ENCODE data around the gene CCR6.

CCR6 gene

GRCh38 chr6:167095888-167096287, 27.0 kb upstream of the CCR6 start:
- Mint-ChIP-seq H3K9me3 (peaks cover 14% of the 10 kb centered on the region), H3K36me3 (ENCODE audit: low read depth) (no peaks in the 10 kb centered on the region), H3K4me3 (no peak overlapping the region), H3K27me3 (ENCODE audit: low read depth, poor library complexity) (peaks cover 3% of the 10 kb centered on the region), H3K4me1 (peaks cover 72% of the 10 kb centered on the region), H3K27ac (no peak overlapping the region)
- DNase-seq, result no peak
- no peak for TF ChIP-seq CTCF (IDR thresholded peaks at IDR 0.05)

- Mint-ChIP-seq H3K27me3 (ENCODE audit: low read depth, poor library complexity) (peaks cover 3% of the 10 kb centered on the region), H3K4me3 (no peak overlapping the region), H3K9me3 (peaks cover 14% of the 10 kb centered on the region), H3K27ac (no peak overlapping the region), H3K4me1 (peaks cover 76% of the 10 kb centered on the region), H3K36me3 (ENCODE audit: low read depth) (no peaks in the 10 kb centered on the region)
- TF ChIP-seq CTCF (IDR thresholded peaks at IDR 0.05), result no peak
- DNase-seq, result no peak
Observed at GRCh38 chr6:167096991-167097390, 25.9 kb upstream of the CCR6 start.

GRCh38 chr6:167097770-167098169, 25.1 kb upstream of the CCR6 start:
- Mint-ChIP-seq H3K9me3 (peaks cover 14% of the 10 kb centered on the region), H3K4me1 (peaks cover 76% of the 10 kb centered on the region), H3K27ac (no peak overlapping the region), H3K27me3 (ENCODE audit: low read depth, poor library complexity) (peaks cover 3% of the 10 kb centered on the region), H3K4me3 (no peak overlapping the region), H3K36me3 (ENCODE audit: low read depth) (no peaks in the 10 kb centered on the region)
- no peak for DNase-seq
- TF ChIP-seq CTCF (IDR thresholded peaks at IDR 0.05), result no peak

- Mint-ChIP-seq H3K36me3 (ENCODE audit: low read depth) (no peaks in the 10 kb centered on the region), H3K4me3 (no peak overlapping the region), H3K27ac (no peak overlapping the region), H3K27me3 (ENCODE audit: low read depth, poor library complexity) (peaks cover 3% of the 10 kb centered on the region), H3K4me1 (peaks cover 75% of the 10 kb centered on the region), H3K9me3 (peaks cover 14% of the 10 kb centered on the region)
- no peak for TF ChIP-seq CTCF (IDR thresholded peaks at IDR 0.05)
- no peak for DNase-seq
Observed at GRCh38 chr6:167098825-167099225, 24.1 kb upstream of the CCR6 start.

GRCh38 chr6:167099707-167100106, 23.2 kb upstream of the CCR6 start:
- Mint-ChIP-seq H3K27me3 (ENCODE audit: low read depth, poor library complexity) (peaks cover 7% of the 10 kb centered on the region), H3K4me1 (peaks cover 69% of the 10 kb centered on the region), H3K9me3 (peaks cover 11% of the 10 kb centered on the region), H3K36me3 (ENCODE audit: low read depth) (no peaks in the 10 kb centered on the region), H3K4me3 (no peak overlapping the region), H3K27ac (peak overlapping the region; percentile 95)
- DNase-seq, result no peak
- no peak for TF ChIP-seq CTCF (IDR thresholded peaks at IDR 0.05)

GRCh38 chr6:167100241-167100674, 22.6 kb upstream of the CCR6 start:
- Mint-ChIP-seq H3K4me1 (peaks cover 64% of the 10 kb centered on the region), H3K27ac (peak overlapping the region; percentile 95), H3K4me3 (no peak overlapping the region), H3K36me3 (ENCODE audit: low read depth) (no peaks in the 10 kb centered on the region), H3K27me3 (ENCODE audit: low read depth, poor library complexity) (peaks cover 7% of the 10 kb centered on the region), H3K9me3 (peaks cover 11% of the 10 kb centered on the region)
- no peak for DNase-seq
- TF ChIP-seq CTCF (IDR thresholded peaks at IDR 0.05), result no peak

Data from nephron progenitor cell (in vitro differentiated cells).